HCT116 (cell line): ENCODE measurements around the gene SLC30A7. TPM values are rescaled to one million over a fixed set of nuclear protein-coding genes. Genes with fewer than 3 reads are reported as not detected.
"Not testable (repeated sequence)": the region's sequence is repeated elsewhere in the genome, so short reads cannot be mapped to it uniquely, and the experiment has no call there.

ENCODE experiments used
- ATAC-seq: fragments of 200-7000 bp; cut with Tn5 transposase; 2 replicates; pipeline ENCODE4 v1.9.1; 2020; ENCODE audit warnings: mild to moderate bottlenecking, moderate library complexity
- BruUV-seq: library from RNA; stranded (reverse); fragments of 400-500 nt; replicated peaks from 2 replicates; lab custom pipeline; 2021; lab: Mats Ljungman, UMichigan
- CTCF ChIA-PET: fragments of 300-600 bp; sonication (Branson Sonifier 250); formaldehyde crosslinking; loops from one replicate; lab custom pipeline; 2021; ENCODE audit warnings: antibody characterized with exemption; lab: Charles Lee
- POLR2A ChIA-PET: fragments of 300-600, 350-600 bp; sonication (Branson Sonifier 250); formaldehyde crosslinking; loops from one replicate; lab custom pipeline; 2021; ENCODE audit warnings: antibody characterized with exemption; lab: Charles Lee
- RAD21 ChIA-PET, 2 experiments: fragments of 300-600 bp; sonication (Branson Sonifier 250); formaldehyde crosslinking; loops; one replicate each; lab custom pipeline; 2023; ENCODE audit warnings: low total read pairs in 2 of 2; ENCODE audit not compliant: uncharacterized antibody in 2 of 2, unreplicated experiment in 2 of 2, low non-redundant PET in 1 of 2; lab: Charles Lee
- DNase-seq: peaks from one replicate; pipeline ENCODE4 v3.0.0-alpha.2; 2010; ENCODE audit warnings: low read depth, low spot score
- H2AFZ ChIP-seq: fragments of 200-600 bp; shearing (Covaris generic), sonication (generic); 2 replicates; pipeline ENCODE4 v1.6.1; 2017; ENCODE audit warnings: low read depth, mixed run types, mixed read lengths, antibody characterized with exemption, low read length; ENCODE audit not compliant: poor library complexity, severe bottlenecking
- H3K27ac ChIP-seq: 2 replicates; pipeline ENCODE4 v1.5.1; 2012; ENCODE audit warnings: low read depth, low read length
- H3K27me3 ChIP-seq: fragments of 200-600 bp; sonication (generic); 2 replicates; pipeline ENCODE4 v1.6.1; 2016; ENCODE audit warnings: mixed run types, low read length, mixed read lengths; ENCODE audit not compliant: insufficient read depth
- H3K36me3 ChIP-seq, 2 experiments: fragments of 200-500 bp in 1 of 2; fragments of 200-600 bp in 1 of 2; sonication (Bioruptor generic) in 1 of 2; sonication (generic) in 1 of 2; 2 replicates each; pipeline versions ENCODE4 v1.5.1 to v1.6.1; 2014 to 2016; ENCODE audit warnings: low read length in 2 of 2, inconsistent platforms in 1 of 2, mixed read lengths in 1 of 2, mixed run types in 1 of 2; ENCODE audit not compliant: insufficient read depth in 2 of 2, control insufficient read depth in 1 of 2
- H3K4me1 ChIP-seq, 2 experiments: fragments of 200-600 bp in 1 of 2; sonication (generic) in 1 of 2; 2 replicates each; pipeline versions ENCODE4 v1.5.1 to v1.6.1; 2012 to 2017; ENCODE audit warnings: low read length in 2 of 2, inconsistent platforms in 1 of 2, mild to moderate bottlenecking in 1 of 2, mixed read lengths in 1 of 2, mixed run types in 1 of 2, moderate library complexity in 1 of 2; ENCODE audit not compliant: insufficient read depth in 2 of 2, control insufficient read depth in 1 of 2
- H3K4me2 ChIP-seq: fragments of 200-600 bp; sonication (generic); 2 replicates; pipeline ENCODE4 v1.6.1; 2017; ENCODE audit warnings: mixed run types, low read length, mixed read lengths
- H3K4me3 ChIP-seq, 2 experiments: fragments of 200-600 bp in 1 of 2; sonication (generic) in 1 of 2; replicated peaks in 1 of 2; 2 replicates each; pipeline ENCODE4 v1.5.1; 2011 to 2016; ENCODE audit warnings: low read length in 2 of 2, control low read depth in 1 of 2, low read depth in 1 of 2, mild to moderate bottlenecking in 1 of 2, mixed read lengths in 1 of 2, mixed run types in 1 of 2
- H3K79me2 ChIP-seq: fragments of 200-600 bp; sonication (generic); 2 replicates; pipeline ENCODE4 v1.6.1; 2017; ENCODE audit warnings: mild to moderate bottlenecking, mixed run types, low read length, moderate library complexity, mixed read lengths; ENCODE audit not compliant: insufficient read depth
- H3K9ac ChIP-seq: fragments of 200-600 bp; sonication (generic); 2 replicates; pipeline ENCODE4 v1.6.1; 2016; ENCODE audit warnings: low read length, mixed read lengths
- H3K9me2 ChIP-seq: fragments of 200-600 bp; sonication (generic), shearing (Covaris generic); 2 replicates; pipeline ENCODE4 v1.6.1; 2017; ENCODE audit warnings: mixed run types, mild to moderate bottlenecking, moderate library complexity; ENCODE audit not compliant: insufficient read depth
- H3K9me3 ChIP-seq, 2 experiments: fragments of 200-500 bp in 1 of 2; fragments of 200-600 bp in 1 of 2; sonication (Bioruptor generic) in 1 of 2; sonication (generic) in 1 of 2; 2 replicates each; pipeline ENCODE4 v1.6.1; 2014 to 2017; ENCODE audit warnings: low read length in 2 of 2, mixed read lengths in 2 of 2, inconsistent platforms in 1 of 2, low read depth in 1 of 2, mild to moderate bottlenecking in 1 of 2, mixed run types in 1 of 2, moderate library complexity in 1 of 2; ENCODE audit not compliant: control insufficient read depth in 1 of 2, insufficient read depth in 1 of 2
- H4K20me1 ChIP-seq: fragments of 200-600 bp; sonication (generic), shearing (Covaris generic); 2 replicates; pipeline ENCODE4 v1.6.1; 2017; ENCODE audit warnings: mixed run types, mild to moderate bottlenecking, moderate library complexity; ENCODE audit not compliant: insufficient read depth
- CEBPB ChIP-seq: IDR thresholded peaks from 2 replicates; pipeline ENCODE4 v1.6.1; 2012; ENCODE audit warnings: low read depth
- POLR2AphosphoS5 ChIP-seq: IDR thresholded peaks from 2 replicates; pipeline ENCODE4 v1.6.1; 2011; ENCODE audit warnings: mild to moderate bottlenecking, low read depth, low read length, moderate library complexity
- RAD21 ChIP-seq: IDR thresholded peaks from 2 replicates; pipeline ENCODE4 v1.6.1; 2012; ENCODE audit warnings: low read depth, mild to moderate bottlenecking
- TCF7L2 ChIP-seq: IDR thresholded peaks from 2 replicates; pipeline ENCODE4 v1.7.0; 2011; ENCODE audit warnings: borderline replicate concordance, inconsistent platforms; ENCODE audit not compliant: insufficient read depth, insufficient read length; ENCODE audit errors: extremely low read depth
- ZFX ChIP-seq: fragments of 450-650 bp; IDR thresholded peaks from 2 replicates; pipeline ENCODE4 v1.6.1; 2017
- intact Hi-C: fragments of 100-400 bp; cut with micrococcal nuclease; formaldehyde crosslinking; loops from 2 replicates; pipeline ENCODE4 v1.10.0; 2022
- total RNA-seq: library from RNA; stranded (reverse); gene quantifications from one replicate; pipeline ENCODE4 v1.2.1, GENCODE V29; 2021; ENCODE audit not compliant: unreplicated experiment
- TF ChIP-seq, protein P1 (sequence below), 3 experiments: fragments of 200-600 bp in 1 of 3; sonication (generic) in 1 of 3; IDR thresholded peaks in 2 of 3; conservative IDR thresholded peaks in 1 of 3; 2 replicates each; pipeline ENCODE4 v1.5.1; 2012 to 2017; ENCODE audit warnings: low read depth in 2 of 3, low read length in 2 of 3, antibody characterized with exemption in 1 of 3, borderline replicate concordance in 1 of 3, control low read depth in 1 of 3, mild to moderate bottlenecking in 1 of 3, mixed read lengths in 1 of 3, mixed run types in 1 of 3, moderate library complexity in 1 of 3; ENCODE audit not compliant: insufficient read depth in 1 of 3

The SLC30A7 gene
- total RNA-seq, 1 experiment from 2014 or later: 23.3 TPM

DNA sequence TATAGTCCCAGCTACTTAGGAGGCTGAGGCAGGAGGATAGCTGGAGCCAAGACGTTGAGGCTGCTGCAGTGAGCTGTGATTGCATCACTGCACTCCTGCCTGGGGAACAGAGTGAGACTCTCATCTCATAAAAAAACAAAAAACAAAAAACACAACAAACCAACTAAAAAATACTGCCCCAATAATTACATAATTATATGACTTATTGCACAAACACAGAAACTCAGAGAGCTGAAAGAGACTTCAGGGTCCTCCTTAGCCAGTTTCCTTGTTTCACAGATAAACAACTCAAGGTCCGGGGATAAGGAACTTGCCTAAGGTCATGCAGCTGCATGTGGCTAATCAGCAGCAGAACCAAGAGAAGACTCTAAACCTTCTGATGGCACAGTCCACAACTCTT, 13.2 kb upstream of the SLC30A7 start (continued):
- TF ChIP-seq TCF7L2 (no peak), RAD21 (no peak), CEBPB (no peak), POLR2AphosphoS5 (no peak)
- TF ChIP-seq, all 23 proteins: peak for 0

DNA sequence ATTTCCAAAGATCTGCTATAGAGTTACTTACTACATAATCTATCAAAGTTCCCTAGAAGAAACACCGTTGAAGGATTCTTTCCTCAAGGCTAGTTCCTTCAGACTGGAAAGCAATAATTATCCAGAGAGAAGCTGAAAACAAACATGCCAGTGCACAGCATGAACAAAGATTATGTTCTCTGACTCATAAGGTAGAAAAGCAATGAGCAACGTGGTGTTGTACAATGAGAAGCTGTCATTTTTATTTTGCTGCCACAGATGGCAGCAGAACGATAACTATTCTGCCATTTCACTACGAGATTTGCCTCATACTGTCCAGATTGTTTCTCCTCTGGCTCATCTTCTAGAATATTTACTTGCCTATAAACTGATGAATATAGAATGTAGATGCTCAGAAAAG, 11.9 kb upstream of the SLC30A7 start:
- Histone ChIP-seq H3K79me2 (no peaks in the 10 kb centered on the region), H3K27me3 (no peaks in the 10 kb centered on the region), H3K4me3 (no peak overlapping the region), H3K9ac (no peak overlapping the region), H2AFZ (no peak overlapping the region), H3K9me3 (no peaks in the 10 kb centered on the region; a peak in 1 of 4 replicates)
- ATAC-seq (peak; percentile 44; the same call in 1 of the 2 replicates), DNase-seq (no peak)
- BruUV-seq: no TSS peak
- CTCF ChIA-PET: interaction anchor here (1.4 to 2.4 kb wide), 2 partner anchors 15 to 404 kb away, joined by 7 to 8 read pairs; no protein-coding TSS in a partner anchor
- TF ChIP-seq ZFX: no peak
- TF ChIP-seq, protein P1, sequence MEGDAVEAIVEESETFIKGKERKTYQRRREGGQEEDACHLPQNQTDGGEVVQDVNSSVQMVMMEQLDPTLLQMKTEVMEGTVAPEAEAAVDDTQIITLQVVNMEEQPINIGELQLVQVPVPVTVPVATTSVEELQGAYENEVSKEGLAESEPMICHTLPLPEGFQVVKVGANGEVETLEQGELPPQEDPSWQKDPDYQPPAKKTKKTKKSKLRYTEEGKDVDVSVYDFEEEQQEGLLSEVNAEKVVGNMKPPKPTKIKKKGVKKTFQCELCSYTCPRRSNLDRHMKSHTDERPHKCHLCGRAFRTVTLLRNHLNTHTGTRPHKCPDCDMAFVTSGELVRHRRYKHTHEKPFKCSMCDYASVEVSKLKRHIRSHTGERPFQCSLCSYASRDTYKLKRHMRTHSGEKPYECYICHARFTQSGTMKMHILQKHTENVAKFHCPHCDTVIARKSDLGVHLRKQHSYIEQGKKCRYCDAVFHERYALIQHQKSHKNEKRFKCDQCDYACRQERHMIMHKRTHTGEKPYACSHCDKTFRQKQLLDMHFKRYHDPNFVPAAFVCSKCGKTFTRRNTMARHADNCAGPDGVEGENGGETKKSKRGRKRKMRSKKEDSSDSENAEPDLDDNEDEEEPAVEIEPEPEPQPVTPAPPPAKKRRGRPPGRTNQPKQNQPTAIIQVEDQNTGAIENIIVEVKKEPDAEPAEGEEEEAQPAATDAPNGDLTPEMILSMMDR (IDR thresholded peaks at IDR 0.05 in 2 of 3, conservative IDR thresholded peaks at IDR 0.05 in 1 of 3; ENCODE audit: borderline replicate concordance in 1 of 3, insufficient read depth in 1 of 3, low read depth in 2 of 3, low read length in 2 of 3): peak in 1 of 3 experiments; percentile 6; a peak in 1 of 6 replicates
- peak; percentile 15; the same call in 1 of the 2 replicates for TF ChIP-seq RAD21
- TF ChIP-seq, all 23 proteins: peak for 2
- ChIA-PET POLR2A (no interaction called here), RAD21 (interaction anchor here in 1 of 2 experiments (0.9 kb wide), 1 partner anchor 405 kb away, joined by 3 read pairs; no protein-coding TSS in a partner anchor)
- no peaks in the 10 kb centered on the region for H3K36me3 ChIP-seq
- peaks cover 0 to 6% of the 10 kb centered on the region in 2 experiments; a peak in 2 of 4 replicates for H3K4me1 ChIP-seq
- no peak overlapping the region for H3K27ac ChIP-seq
- no peaks in the 10 kb centered on the region for H4K20me1 ChIP-seq
- H3K4me2 ChIP-seq: no peak overlapping the region
- H3K9me2 ChIP-seq: no peaks in the 10 kb centered on the region
- intact Hi-C loops: no loop called here

DNA sequence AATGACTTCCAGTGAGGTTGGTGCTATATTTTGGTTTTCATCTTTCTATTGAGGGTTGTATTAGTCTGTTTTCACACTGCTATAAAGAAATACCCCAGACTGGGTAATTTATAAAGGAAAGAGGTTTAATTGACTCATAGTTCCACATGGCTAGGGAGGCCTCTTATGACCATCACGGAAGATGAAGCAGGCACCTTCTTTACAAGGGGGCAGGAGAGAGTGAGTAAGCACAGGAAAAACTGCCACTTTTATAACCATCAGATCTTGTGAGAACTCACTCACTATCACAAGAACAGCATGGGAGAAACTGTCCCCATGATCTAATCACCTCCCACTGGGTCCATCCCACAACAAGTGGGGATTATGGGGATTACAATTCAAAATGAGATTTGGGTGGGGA, 6.9 kb upstream of the SLC30A7 start:
- RAD21 ChIA-PET, H3K9me3 ChIP-seq, H3K4me1 ChIP-seq, H3K4me2 ChIP-seq, H3K27ac ChIP-seq, CTCF ChIA-PET, H3K4me3 ChIP-seq, H4K20me1 ChIP-seq, BruUV-seq, H2AFZ ChIP-seq, H3K27me3 ChIP-seq, H3K36me3 ChIP-seq, DNase-seq, H3K9ac ChIP-seq, ATAC-seq, H3K9me2 ChIP-seq, intact Hi-C loops, POLR2A ChIA-PET: not testable (repeated sequence)
- peaks cover 19% of the 10 kb centered on the region for H3K79me2 ChIP-seq

DNA sequence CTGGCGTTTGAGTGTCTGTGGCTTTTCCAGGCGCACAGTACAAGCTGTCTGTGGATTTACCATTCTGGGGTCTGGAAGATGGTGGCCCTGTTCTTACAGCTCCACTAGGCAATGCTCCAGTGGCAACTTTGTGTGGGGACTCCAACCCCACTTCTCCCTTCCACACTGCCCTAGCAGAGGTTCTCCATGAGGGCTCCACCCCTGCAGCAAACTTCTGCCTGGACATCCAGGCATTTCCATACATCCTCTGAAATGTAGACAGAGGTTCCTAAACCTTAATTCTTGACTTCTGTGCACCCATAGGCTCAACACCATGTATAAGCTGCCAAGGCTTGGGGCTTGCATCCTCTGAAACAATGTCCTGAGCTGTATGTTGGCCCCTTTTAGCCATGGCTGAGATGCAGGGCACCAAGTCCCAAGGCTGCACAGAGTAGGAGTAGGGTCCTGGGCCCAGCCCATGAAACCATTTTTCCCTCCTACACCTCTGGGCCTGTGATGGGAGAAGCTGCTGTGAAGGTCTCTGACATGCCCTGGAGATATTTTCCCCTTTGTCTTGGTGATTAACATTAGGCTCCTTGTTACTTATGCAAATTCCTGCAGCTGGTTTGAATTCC, 5.9 kb upstream of the SLC30A7 start:
- H3K4me2 ChIP-seq, ATAC-seq, intact Hi-C loops, H3K27me3 ChIP-seq, H3K9me3 ChIP-seq, POLR2A ChIA-PET, H3K9ac ChIP-seq, BruUV-seq, H3K4me3 ChIP-seq, H3K27ac ChIP-seq, H2AFZ ChIP-seq, RAD21 ChIA-PET, H3K36me3 ChIP-seq, H3K4me1 ChIP-seq, H4K20me1 ChIP-seq, DNase-seq, H3K9me2 ChIP-seq, CTCF ChIA-PET: not testable (repeated sequence)
- peaks cover 23% of the 10 kb centered on the region for H3K79me2 ChIP-seq
